Large intestine (tissue), 3 donors: Measurements from ENCODE around the gene ACOXL. TPM values are rescaled to one million over a fixed set of nuclear protein-coding genes. Genes with fewer than 3 reads are reported as not detected.

Experiments used
- DNase-seq, 2 donors: peaks; one replicate each; pipeline versions ENCODE4 v3.0.0 to v3.0.0-alpha.2; 2013
- H3K27ac ChIP-seq: one replicate; pipeline ENCODE4 v1.5.1; 2013; ENCODE audit warnings: low read length
- H3K27me3 ChIP-seq: 2 replicates; pipeline ENCODE4 v1.6.1; 2013; ENCODE audit warnings: low read length; ENCODE audit not compliant: control insufficient read depth, insufficient read depth
- H3K36me3 ChIP-seq: 2 replicates; pipeline ENCODE4 v1.6.1; 2013; ENCODE audit warnings: low read length; ENCODE audit not compliant: control insufficient read depth, insufficient read depth
- H3K4me1 ChIP-seq: one replicate; pipeline ENCODE4 v1.6.1; 2013; ENCODE audit warnings: low read length; ENCODE audit not compliant: control insufficient read depth, insufficient read depth
- H3K4me3 ChIP-seq: one replicate; pipeline ENCODE4 v1.5.1; 2013; ENCODE audit warnings: low read length
- H3K9me3 ChIP-seq: one replicate; pipeline ENCODE4 v1.6.1; 2013; ENCODE audit warnings: mild to moderate bottlenecking, low read depth, low read length, moderate library complexity; ENCODE audit not compliant: control insufficient read depth
- WGBS: methylation state at CpG from one replicate; pipeline ENCODE4 v1.1.5; 2013; ENCODE audit warnings: low lambda C conversion rate; ENCODE audit not compliant: insufficient coverage; 5-methylcytosine and 5-hydroxymethylcytosine counted together
- polyA plus RNA-seq: library from polyadenylated mRNA; unstranded; fragments of 120-200 nt; gene quantifications from one replicate; pipeline ENCODE4 v1.2.1, GENCODE V29; 2013

ACOXL gene
- polyA plus RNA-seq, 1 donor = 0.07 TPM

GRCh38 chr2:110865188-110865587, 132.8 kb downstream of the ACOXL start:
- peak; percentile 42 to 76 for DNase-seq

GRCh38 chr2:110866045-110866444, 133.7 kb downstream of the ACOXL start:
- no peak for DNase-seq
- H3K4me1 ChIP-seq = no peaks in the 10 kb centered on the region
- H3K27me3 ChIP-seq = peaks cover 3% of the 10 kb centered on the region
- WGBS = 83% methylated on average over 1 of the region's 7 CpGs
- no peaks in the 10 kb centered on the region for H3K9me3 ChIP-seq
- no peak overlapping the region for H3K27ac ChIP-seq
- H3K4me3 ChIP-seq = no peak overlapping the region
- no peaks in the 10 kb centered on the region for H3K36me3 ChIP-seq

More at GRCh38 chr2:110865188-110865587, 132.8 kb downstream of the ACOXL start:
- Histone ChIP-seq H3K9me3 (no peaks in the 10 kb centered on the region), H3K36me3 (no peaks in the 10 kb centered on the region), H3K4me1 (no peaks in the 10 kb centered on the region), H3K27ac (no peak overlapping the region), H3K27me3 (peaks cover 3% of the 10 kb centered on the region), H3K4me3 (no peak overlapping the region)
- WGBS = 47% methylated on average over 3 of the region's 5 CpGs

- no peak for DNase-seq
Observed at GRCh38 chr2:110866466-110866865, 134.1 kb downstream of the ACOXL start.

GRCh38 chr2:110867078-110867477, 134.7 kb downstream of the ACOXL start:
- Histone ChIP-seq H3K27me3 (peaks cover 3% of the 10 kb centered on the region), H3K27ac (no peak overlapping the region), H3K9me3 (no peaks in the 10 kb centered on the region), H3K4me3 (no peak overlapping the region), H3K4me1 (no peaks in the 10 kb centered on the region), H3K36me3 (no peaks in the 10 kb centered on the region)
- no CpG with 5 or more reads among the region's 2 CpGs for WGBS
- no peak for DNase-seq

More at GRCh38 chr2:110866466-110866865, 134.1 kb downstream of the ACOXL start:
- Histone ChIP-seq H3K9me3 (no peaks in the 10 kb centered on the region), H3K36me3 (no peaks in the 10 kb centered on the region), H3K27ac (no peak overlapping the region), H3K27me3 (peaks cover 3% of the 10 kb centered on the region), H3K4me1 (no peaks in the 10 kb centered on the region), H3K4me3 (no peak overlapping the region)
- WGBS = no CpG with 5 or more reads among the region's 8 CpGs

- WGBS = 100% methylated on average over 1 of the region's 5 CpGs
- no peaks in the 10 kb centered on the region for H3K9me3 ChIP-seq
- no peak overlapping the region for H3K4me3 ChIP-seq
- no peaks in the 10 kb centered on the region for H3K4me1 ChIP-seq
- no peak for DNase-seq
- no peaks in the 10 kb centered on the region for H3K36me3 ChIP-seq
- peaks cover 3% of the 10 kb centered on the region for H3K27me3 ChIP-seq
- H3K27ac ChIP-seq = no peak overlapping the region
Observed at GRCh38 chr2:110868971-110869370, 136.6 kb downstream of the ACOXL start.

- H3K36me3 ChIP-seq = no peaks in the 10 kb centered on the region
- no peak overlapping the region for H3K4me3 ChIP-seq
- no peaks in the 10 kb centered on the region for H3K4me1 ChIP-seq
- H3K27ac ChIP-seq = no peak overlapping the region
- no peak for DNase-seq
- H3K27me3 ChIP-seq = peaks cover 3% of the 10 kb centered on the region
- no peaks in the 10 kb centered on the region for H3K9me3 ChIP-seq
- WGBS = no CpG with 5 or more reads among the region's 10 CpGs
Observed at GRCh38 chr2:110869472-110870446, 137.4 kb downstream of the ACOXL start.

- H3K27ac ChIP-seq = no peak overlapping the region
- H3K27me3 ChIP-seq = peaks cover 3% of the 10 kb centered on the region
- H3K4me3 ChIP-seq = no peak overlapping the region
- H3K36me3 ChIP-seq = no peaks in the 10 kb centered on the region
- no peaks in the 10 kb centered on the region for H3K4me1 ChIP-seq
- DNase-seq = no peak
- H3K9me3 ChIP-seq = no peaks in the 10 kb centered on the region
- no CpG with 5 or more reads among the region's 2 CpGs for WGBS
Observed at GRCh38 chr2:110870545-110870944, 138.2 kb downstream of the ACOXL start.

GRCh38 chr2:110871637-110872036, 139.3 kb downstream of the ACOXL start:
- Histone ChIP-seq H3K36me3 (no peaks in the 10 kb centered on the region), H3K4me3 (no peak overlapping the region), H3K27ac (no peak overlapping the region), H3K4me1 (no peaks in the 10 kb centered on the region), H3K9me3 (no peaks in the 10 kb centered on the region), H3K27me3 (peaks cover 2% of the 10 kb centered on the region)
- DNase-seq = no peak
- WGBS = 100% methylated on average over 1 of the region's 6 CpGs

GRCh38 chr2:110872521-110872920, 140.1 kb downstream of the ACOXL start:
- no peak overlapping the region for H3K4me3 ChIP-seq
- H3K27ac ChIP-seq = no peak overlapping the region
- no peaks in the 10 kb centered on the region for H3K36me3 ChIP-seq
- no peaks in the 10 kb centered on the region for H3K4me1 ChIP-seq
- H3K9me3 ChIP-seq = no peaks in the 10 kb centered on the region
- WGBS = no CpG with 5 or more reads among the region's 4 CpGs
- no peak for DNase-seq
- no peaks in the 10 kb centered on the region for H3K27me3 ChIP-seq

GRCh38 chr2:110873056-110873502, 140.7 kb downstream of the ACOXL start:
- H3K9me3 ChIP-seq = no peaks in the 10 kb centered on the region
- no peak overlapping the region for H3K4me3 ChIP-seq
- no peaks in the 10 kb centered on the region for H3K36me3 ChIP-seq
- DNase-seq = no peak
- H3K27ac ChIP-seq = no peak overlapping the region
- no peaks in the 10 kb centered on the region for H3K27me3 ChIP-seq
- no CpG with 5 or more reads among the region's 9 CpGs for WGBS
- H3K4me1 ChIP-seq = no peaks in the 10 kb centered on the region
